Kidney glomerular epithelial cell (primary cell): Measurements from ENCODE around the gene IL36RN.

Experiments used
- DNase-seq: peaks from one replicate; lab custom pipeline; 2025; lab: John Stamatoyannopoulos, UW

IL36RN gene

DNA sequence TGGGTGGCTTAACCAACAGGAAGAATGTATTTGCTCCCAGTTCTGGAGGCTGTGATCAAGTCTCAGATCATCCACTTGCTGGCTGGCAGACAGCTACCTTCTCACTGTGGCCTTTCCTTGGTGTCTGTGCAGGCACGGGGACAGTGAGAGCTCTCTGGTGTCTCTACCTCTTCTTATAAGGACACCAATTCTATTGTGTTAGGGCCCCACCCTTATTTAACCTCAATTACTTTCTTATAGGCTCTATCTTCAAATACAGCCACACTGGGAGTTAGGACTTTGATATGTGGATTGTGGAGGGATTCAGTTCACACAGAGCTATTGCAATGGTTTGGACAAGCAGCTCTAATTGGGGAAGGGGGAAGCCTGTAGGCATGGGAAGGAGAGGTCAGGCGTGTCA is 43.1 kb downstream of the IL36RN start:
- no peak for DNase-seq

DNA sequence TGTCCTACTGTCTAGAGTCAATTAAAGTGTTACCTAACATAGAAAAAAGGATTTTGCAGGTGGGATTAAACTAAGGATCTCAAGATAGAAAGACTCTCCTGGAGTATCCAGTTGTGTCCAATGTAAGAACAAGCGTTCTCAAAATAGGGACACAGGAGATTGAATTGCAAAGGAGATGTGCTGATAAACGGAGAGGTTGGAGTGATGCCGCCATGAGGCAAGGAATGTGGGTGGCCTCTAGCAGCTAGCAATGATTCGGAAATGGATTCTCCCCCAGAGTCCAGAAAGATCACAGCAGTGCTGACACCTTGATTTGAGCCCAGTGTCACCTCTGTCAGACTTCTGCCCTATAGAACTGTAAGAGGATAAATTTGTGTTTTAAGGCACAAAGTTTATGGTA is 44.3 kb downstream of the IL36RN start:
- no peak for DNase-seq

DNA sequence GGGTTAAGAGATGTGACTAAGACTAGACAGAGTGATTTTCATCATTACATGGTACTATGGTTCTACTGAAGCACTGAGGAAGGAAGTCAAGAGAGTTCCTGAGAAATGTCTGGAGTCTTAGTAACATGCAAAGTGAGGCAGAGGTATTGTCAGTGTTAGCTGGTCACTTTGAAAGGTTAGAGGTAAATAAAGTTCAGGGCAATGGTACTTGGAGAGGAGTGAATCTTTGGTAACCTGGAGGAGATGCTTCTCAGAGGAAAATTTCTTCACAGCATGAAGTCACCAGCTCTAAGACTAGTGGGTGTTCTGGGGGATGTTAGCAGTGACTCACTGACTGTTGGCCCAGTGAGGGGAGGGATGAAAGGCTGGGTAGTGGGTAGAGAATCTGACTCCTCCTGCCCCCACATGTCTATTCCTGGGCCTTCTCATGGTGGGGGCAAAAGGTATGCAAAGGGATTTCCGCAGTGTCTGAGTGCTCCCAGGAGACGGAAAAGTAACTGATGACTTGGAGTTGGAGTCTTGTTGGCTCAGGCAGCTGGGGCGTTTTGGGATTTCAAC is 45.1 kb downstream of the IL36RN start:
- DNase-seq = no peak

DNA sequence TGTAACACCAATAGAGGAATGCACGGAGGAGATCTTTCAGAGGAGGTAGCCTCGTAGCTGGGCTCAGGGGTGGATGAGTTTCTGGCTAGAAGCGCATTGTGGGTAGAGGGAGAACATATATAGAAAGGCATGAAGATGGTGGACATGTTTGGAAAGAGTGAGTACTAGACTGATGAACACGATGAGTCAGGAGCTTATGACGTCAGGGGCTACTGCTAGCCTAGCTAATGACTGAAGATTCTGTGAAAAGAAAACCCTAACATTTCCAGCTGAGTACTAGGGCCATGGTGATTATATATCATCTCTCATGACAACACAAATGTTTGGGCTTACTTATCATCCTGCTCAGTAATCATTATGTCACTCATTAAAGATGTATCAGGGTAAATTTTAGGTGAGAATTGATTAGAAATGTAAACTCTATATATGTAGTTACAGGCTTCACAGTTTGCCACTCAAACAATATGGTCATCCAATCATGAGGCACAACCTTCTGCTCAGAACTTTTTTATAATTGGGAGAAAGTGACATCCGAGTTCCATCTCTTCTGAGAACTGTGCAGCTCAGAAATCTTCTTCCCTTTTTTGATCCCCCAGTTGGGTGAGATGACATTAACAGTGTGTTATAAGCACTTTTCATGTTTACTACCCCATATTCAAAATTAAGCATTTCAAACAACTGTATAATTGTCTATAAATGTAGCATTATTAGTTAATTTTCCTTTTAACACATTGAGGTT is 46.2 kb downstream of the IL36RN start:
- no peak for DNase-seq

DNA sequence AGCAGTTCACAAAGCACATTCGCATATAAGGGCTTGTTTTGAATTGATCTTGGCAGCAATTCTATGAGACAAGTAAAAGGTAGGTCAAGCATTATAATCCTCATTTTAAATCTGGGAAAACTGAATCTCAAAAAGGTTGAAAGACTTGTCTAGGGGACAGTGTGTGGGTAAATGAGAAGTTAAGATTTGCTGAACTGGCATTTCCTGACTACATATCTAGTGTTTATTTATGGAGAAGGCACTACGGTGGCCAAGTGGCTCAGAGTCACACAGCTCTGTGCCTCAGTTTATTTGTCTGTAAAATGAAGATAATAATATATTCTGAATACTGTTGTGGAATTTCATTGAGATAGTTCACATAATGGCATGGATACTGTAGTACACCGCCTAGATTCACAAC is 52.1 kb downstream of the IL36RN start:
- no peak for DNase-seq

DNA sequence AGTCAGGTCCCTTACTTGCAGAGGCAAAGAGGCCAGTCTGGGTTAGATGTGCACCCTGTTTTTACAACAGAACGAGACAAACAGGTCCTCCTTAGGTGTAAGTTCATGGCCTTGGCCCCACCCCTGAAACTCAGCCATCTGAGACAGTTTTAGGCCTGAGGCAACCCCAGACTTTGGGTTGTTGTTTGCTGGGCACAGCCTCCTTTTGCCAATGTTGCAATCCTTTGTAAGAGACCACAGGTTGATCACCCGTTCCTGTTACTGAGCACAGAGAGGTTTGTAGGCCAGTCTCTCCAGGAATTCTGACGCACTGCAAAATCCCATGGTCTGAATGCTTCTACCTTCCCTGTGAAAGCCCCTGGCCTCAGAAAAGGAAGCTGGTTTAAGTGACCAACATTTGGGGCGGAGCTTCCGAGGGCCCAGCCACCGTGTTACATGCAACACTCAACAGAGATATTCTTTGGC is 52.9 kb downstream of the IL36RN start:
- no peak for DNase-seq

DNA sequence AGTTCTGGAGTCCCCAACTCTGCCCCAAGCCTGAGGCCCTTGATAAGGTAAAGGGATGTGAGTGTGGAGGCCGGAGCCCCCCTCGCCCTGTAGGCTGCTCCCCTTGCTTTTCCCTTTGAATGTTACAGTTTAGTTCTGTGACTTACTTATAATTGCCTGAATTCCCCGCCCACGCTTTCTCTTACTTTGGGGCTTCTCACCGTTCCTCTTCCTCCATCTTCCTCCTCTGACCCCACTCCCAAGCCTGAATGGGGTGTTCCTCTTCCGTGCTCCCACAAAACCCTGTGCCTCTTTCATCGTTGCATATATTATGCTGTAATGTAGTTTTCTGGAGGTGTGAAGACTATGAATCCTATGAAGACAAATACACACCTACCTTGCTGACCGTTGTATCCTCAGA is 53.4 kb downstream of the IL36RN start:
- no peak for DNase-seq

DNA sequence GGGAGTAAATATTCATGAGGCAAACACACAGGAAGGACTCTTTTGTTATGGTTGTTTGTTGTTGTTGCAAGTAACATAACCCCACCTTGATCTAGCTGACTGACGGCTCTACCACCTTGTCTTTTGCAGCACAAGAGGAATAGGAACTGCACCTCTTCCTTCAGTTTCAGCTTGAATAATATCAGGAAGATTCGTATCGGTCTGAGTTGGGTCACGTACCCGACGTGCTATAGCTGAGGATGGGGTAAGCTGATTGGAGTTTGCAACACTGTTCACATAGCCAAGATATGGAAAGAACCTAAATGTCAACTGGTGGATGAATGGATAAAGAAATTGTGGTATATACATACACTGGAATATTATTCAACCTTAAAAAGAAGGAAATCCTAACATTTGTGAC is 53.9 kb downstream of the IL36RN start:
- no peak for DNase-seq

DNA sequence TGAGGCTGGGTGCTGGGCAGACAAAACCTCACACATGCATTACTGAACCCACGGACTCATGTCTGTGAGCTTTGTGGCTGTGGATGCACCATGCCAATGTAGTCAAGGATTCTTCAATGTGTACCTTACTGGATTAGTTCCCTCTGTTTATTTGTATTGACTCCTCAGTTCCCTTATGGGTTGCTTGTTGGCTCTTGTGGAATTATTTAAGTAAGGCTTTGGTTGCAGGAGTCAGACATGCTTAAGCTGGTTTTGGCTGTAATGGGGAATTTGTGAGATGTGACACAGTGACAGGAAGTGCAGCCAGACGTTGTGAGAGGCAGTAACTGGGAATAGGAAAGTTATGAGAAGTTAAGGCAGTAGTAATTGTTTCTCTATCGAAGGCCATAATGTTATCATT is 54.8 kb downstream of the IL36RN start:
- no peak for DNase-seq
